Transverse colon (tissue), 4 donors: ENCODE data around the gene FAM120B.

Source experiments
- POLR2AphosphoS5 ChIP-seq, 3 donors: sonication (generic); formaldehyde crosslinking; IDR thresholded peaks; one replicate each; pipeline ENCODE4 v1.6.1; 2016; ENCODE audit warnings: antibody characterized with exemption in 3 of 3
- TF ChIP-seq, protein P1 (sequence below), 5 experiments: fragments of 200-600 bp in 3 of 5; fragments of 450-650 bp in 2 of 5; sonication (generic) in 3 of 5; IDR thresholded peaks; 1 replicate in 2 of 5; 2 replicates in 3 of 5; pipeline ENCODE4 v1.5.1; 2016 to 2017; ENCODE audit warnings: antibody characterized with exemption in 5 of 5, inconsistent platforms in 3 of 5, mild to moderate bottlenecking in 2 of 5, moderate library complexity in 1 of 5

DNA sequence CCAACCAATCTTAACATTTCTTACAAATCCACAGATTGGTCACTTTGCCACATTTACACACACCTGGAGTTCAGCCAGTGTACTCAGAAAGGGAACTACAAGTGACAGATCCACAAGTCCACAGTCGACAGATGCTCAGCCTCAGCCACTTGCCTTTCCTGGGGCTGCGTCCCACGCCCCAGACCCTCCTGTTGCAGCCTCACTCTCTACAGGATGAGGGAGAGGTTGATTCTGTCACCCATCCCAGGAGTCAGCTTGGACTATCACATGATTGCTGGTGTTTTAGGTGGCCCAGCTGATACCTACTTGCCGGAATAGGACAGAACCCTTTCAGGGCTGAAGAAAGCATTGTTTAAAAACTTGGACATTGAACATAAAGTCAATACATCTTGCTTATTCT is 108.8 kb downstream of the FAM120B start:
- TF ChIP-seq POLR2AphosphoS5 (IDR thresholded peaks at IDR 0.05): no peak
- TF ChIP-seq, protein P1, sequence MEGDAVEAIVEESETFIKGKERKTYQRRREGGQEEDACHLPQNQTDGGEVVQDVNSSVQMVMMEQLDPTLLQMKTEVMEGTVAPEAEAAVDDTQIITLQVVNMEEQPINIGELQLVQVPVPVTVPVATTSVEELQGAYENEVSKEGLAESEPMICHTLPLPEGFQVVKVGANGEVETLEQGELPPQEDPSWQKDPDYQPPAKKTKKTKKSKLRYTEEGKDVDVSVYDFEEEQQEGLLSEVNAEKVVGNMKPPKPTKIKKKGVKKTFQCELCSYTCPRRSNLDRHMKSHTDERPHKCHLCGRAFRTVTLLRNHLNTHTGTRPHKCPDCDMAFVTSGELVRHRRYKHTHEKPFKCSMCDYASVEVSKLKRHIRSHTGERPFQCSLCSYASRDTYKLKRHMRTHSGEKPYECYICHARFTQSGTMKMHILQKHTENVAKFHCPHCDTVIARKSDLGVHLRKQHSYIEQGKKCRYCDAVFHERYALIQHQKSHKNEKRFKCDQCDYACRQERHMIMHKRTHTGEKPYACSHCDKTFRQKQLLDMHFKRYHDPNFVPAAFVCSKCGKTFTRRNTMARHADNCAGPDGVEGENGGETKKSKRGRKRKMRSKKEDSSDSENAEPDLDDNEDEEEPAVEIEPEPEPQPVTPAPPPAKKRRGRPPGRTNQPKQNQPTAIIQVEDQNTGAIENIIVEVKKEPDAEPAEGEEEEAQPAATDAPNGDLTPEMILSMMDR (IDR thresholded peaks at IDR 0.05): no peak
